ENCODE data around the gene RPL36AL. TPM values are rescaled to one million over a fixed set of nuclear protein-coding genes. Genes with fewer than 3 reads are reported as not detected.
"Not testable (repeated sequence)": the region's sequence is repeated elsewhere in the genome, so short reads cannot be mapped to it uniquely, and the experiment has no call there.

The RPL36AL gene
- total RNA-seq, 3 donors from 2014 or later (not counting 1 experiment from before 2014, with no cell fraction given), result 126 to 166 (median 150) TPM

DNA sequence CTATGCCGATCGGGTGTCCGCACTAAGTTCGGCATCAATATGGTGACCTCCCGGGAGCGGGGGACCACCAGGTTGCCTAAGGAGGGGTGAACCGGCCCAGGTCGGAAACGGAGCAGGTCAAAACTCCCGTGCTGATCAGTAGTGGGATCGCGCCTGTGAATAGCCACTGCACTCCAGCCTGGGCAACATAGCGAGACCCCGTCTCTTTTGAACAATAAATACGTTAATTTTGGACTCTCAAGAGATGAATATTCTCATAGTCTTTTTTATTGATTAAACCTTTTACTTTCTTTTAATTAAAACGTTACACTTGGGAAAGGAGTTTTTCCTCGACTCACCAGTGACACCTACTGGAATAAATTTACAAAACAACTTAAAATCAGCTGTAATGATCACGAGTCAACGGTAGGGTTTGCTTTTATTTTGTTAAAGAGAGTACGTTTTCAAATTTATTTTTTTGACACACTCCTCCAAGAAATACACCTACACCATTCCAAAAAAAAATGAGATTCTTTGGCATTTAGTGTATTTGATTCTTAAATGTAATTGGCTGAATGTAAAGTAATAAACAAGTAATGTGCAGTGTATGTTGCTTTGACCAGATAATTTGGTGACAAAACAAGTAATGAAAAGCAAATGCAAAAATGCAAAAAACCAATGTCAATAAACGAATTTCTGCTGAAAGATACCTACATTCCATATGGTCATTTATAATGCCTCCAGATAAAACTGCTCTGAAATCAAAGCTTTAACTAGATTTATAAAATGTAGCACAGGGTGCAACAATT is 33.6 kb downstream of the RPL36AL start:
- Histone ChIP-seq H3K36me3 (ENCODE audit: control insufficient read depth, insufficient read depth, low read length) (peaks cover 26% of the 10 kb centered on the region), H3K9me3 (ENCODE audit: control insufficient read depth, insufficient read depth, low read length) (no peaks in the 10 kb centered on the region), H3K4me3 (ENCODE audit: low read length) (peak overlapping the region; percentile 87), H3K4me1 (ENCODE audit: control insufficient read depth, insufficient read depth, low read length) (peaks cover 19% of the 10 kb centered on the region), H3K27me3 (ENCODE audit: control insufficient read depth, insufficient read depth, low read length) (no peaks in the 10 kb centered on the region), H3K27ac (ENCODE audit: low read length) (peak overlapping the region; percentile 96)
- H3K9me3 Mint-ChIP-seq, result no peaks in the 10 kb centered on the region
- peaks cover 36 to 45% of the 10 kb centered on the region in 2 donors for H3K4me1 Mint-ChIP-seq
- no peaks in the 10 kb centered on the region for H3K36me3 Mint-ChIP-seq
- ATAC-seq, result peak; percentile 43 to 69 (median 47)
- TF ChIP-seq, protein P1, sequence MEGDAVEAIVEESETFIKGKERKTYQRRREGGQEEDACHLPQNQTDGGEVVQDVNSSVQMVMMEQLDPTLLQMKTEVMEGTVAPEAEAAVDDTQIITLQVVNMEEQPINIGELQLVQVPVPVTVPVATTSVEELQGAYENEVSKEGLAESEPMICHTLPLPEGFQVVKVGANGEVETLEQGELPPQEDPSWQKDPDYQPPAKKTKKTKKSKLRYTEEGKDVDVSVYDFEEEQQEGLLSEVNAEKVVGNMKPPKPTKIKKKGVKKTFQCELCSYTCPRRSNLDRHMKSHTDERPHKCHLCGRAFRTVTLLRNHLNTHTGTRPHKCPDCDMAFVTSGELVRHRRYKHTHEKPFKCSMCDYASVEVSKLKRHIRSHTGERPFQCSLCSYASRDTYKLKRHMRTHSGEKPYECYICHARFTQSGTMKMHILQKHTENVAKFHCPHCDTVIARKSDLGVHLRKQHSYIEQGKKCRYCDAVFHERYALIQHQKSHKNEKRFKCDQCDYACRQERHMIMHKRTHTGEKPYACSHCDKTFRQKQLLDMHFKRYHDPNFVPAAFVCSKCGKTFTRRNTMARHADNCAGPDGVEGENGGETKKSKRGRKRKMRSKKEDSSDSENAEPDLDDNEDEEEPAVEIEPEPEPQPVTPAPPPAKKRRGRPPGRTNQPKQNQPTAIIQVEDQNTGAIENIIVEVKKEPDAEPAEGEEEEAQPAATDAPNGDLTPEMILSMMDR (IDR thresholded peaks at IDR 0.05), result peak; percentile 100
- peak; percentile 39 to 87 for DNase-seq
- H3K27ac Mint-ChIP-seq, result peak overlapping the region; percentile 98 to 99
- intact Hi-C loops (cut with micrococcal nuclease), result loop anchor here (1.0 to 10.0 kb wide), 4 partner anchors 11 to 778 kb away; partner anchors contain the start of genes LRR1, MGAT2 and RPL36AL
- peak overlapping the region; percentile 98 for H3K4me3 Mint-ChIP-seq
- 8% methylated on average over 5 of the region's 21 CpGs for WGBS (ENCODE audit: insufficient coverage)
- H3K27me3 Mint-ChIP-seq (ENCODE audit: low read depth in 2 of 2), result no peaks in the 10 kb centered on the region

DNA sequence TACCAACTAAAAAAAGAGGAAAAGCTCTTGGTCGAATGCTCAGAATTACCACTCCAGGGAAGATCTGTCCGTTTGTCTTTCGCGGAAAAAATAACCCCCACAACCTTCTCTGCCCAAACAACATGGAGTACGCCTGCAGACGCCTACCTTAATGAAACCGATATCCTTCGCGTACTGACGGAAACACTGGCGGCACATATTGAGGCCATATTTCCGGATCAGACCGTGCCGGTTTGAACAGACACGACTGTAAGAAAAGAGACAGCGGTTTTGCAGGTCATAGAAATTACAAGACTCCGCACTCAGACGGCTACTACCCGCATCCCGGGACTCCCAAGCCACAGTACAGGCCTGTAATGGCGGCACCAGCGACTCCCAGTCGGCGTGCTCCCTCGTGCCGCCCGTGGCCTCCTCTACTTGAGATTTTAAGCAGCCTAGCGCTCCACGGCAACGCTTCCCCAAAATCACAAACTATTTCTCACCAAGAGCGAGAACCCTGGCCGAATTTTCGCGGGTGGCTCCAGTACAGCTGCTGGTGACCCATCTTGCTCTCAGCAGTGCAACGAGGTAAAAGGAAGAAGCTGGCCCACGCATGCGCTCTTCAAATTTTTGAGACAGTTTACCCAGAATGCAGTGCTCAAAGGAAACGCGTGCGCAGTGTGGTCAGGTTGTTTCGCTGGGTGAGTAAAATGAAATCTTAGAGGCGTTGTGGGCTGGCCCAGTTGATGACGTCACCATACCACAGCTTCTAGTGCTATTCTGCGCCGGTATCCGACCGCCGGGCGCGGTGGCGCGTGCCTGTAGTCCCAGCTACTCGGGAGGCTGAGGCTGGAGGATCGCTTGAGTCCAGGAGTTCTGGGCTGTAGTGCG is 34.4 kb downstream of the RPL36AL start, which contains the start of gene RPS29:
Gene RPS29, minus strand, starts transcription at position 578 of the 870 bp plus-strand sequence. Its CDS starts 34 bp downstream, at position 544.
- under 1% methylated on average over 43 of the region's 55 CpGs for WGBS (ENCODE audit: insufficient coverage)
- Mint-ChIP-seq H3K4me1 (peaks cover 44 to 54% of the 10 kb centered on the region in 2 donors), H3K4me3 (peak within 1 kb of the TSS; percentile 98)

DNA sequence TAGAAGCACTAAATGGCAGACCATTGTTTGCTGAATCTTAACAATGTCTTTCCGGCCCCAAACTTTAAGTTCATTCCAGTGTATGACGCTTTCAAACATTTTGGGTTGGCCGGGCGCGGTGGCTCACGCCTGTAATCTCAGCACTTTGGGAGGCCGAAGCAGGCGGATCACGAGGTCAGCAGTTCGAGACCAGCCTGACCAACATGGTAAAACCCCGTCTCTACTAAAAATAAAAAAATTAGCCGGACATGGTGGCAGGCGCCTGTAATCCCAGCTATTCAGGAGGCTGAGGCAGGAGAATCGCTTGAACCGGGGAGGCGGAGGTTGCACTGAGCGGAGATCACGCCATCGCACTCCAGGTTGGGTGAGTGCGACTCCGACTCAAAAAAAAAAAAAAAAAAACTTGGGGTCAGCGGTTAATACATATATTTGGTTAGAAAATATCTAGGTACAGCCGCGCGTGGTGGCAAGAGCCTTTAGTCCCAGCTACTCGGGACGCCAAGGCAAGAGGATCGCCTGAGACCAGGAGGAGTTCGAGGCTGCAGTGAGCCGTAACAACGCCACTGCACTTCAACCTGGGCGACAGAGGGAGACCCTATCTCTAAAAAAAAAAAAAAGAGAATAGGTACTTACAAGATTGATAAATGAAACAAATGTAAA is 35.3 kb downstream of the RPL36AL start:
- Histone ChIP-seq H3K36me3 (ENCODE audit: control insufficient read depth, insufficient read depth, low read length) (peaks cover 26% of the 10 kb centered on the region), H3K4me3 (ENCODE audit: low read length) (peak overlapping the region; percentile 87), H3K27ac (ENCODE audit: low read length) (peak overlapping the region; percentile 96), H3K4me1 (ENCODE audit: control insufficient read depth, insufficient read depth, low read length) (peaks cover 19% of the 10 kb centered on the region)
- H3K9me3 Mint-ChIP-seq; H3K9me3 ChIP-seq (ENCODE audit: control insufficient read depth, insufficient read depth, low read length); ATAC-seq; H3K27me3 Mint-ChIP-seq (ENCODE audit: low read depth in 2 of 2); H3K36me3 Mint-ChIP-seq; H3K27me3 ChIP-seq (ENCODE audit: control insufficient read depth, insufficient read depth, low read length): not testable (repeated sequence)
- Mint-ChIP-seq H3K27ac (peak overlapping the region; percentile 98 to 99), H3K4me1 (peaks cover 48 to 58% of the 10 kb centered on the region in 2 donors), H3K4me3 (peak overlapping the region; percentile 98)
- peak in 1 of 2 donors; percentile 37 for DNase-seq
- 20% methylated on average over 28 of the region's 32 CpGs for WGBS (ENCODE audit: insufficient coverage)
- intact Hi-C loops (cut with micrococcal nuclease), result loop anchor here (10.0 kb wide), 1 partner anchor 780 kb away; no protein-coding TSS in a partner anchor

More for the DNA sequence above, 34.4 kb downstream of the RPL36AL start, which contains the start of gene RPS29:
- peak; percentile 100 for DNase-seq
- ATAC-seq, result peak; percentile 83 to 95 (median 85)
- peak within 1 kb of the TSS; percentile 98 to 99 for H3K27ac Mint-ChIP-seq
- Histone ChIP-seq H3K27ac (ENCODE audit: low read length) (peak within 1 kb of the TSS; percentile 96), H3K4me3 (ENCODE audit: low read length) (peak within 1 kb of the TSS; percentile 87), H3K27me3 (ENCODE audit: control insufficient read depth, insufficient read depth, low read length) (no peaks in the 10 kb centered on the region), H3K9me3 (ENCODE audit: control insufficient read depth, insufficient read depth, low read length) (no peaks in the 10 kb centered on the region), H3K36me3 (ENCODE audit: control insufficient read depth, insufficient read depth, low read length) (peaks cover 26% of the 10 kb centered on the region), H3K4me1 (ENCODE audit: control insufficient read depth, insufficient read depth, low read length) (peaks cover 19% of the 10 kb centered on the region)
- H3K9me3 Mint-ChIP-seq, result no peaks in the 10 kb centered on the region
- intact Hi-C loops (cut with micrococcal nuclease), result loop anchor here (1.0 to 10.0 kb wide), 4 partner anchors 12 to 779 kb away; partner anchors contain the start of genes LRR1, MGAT2 and RPL36AL
- H3K36me3 Mint-ChIP-seq, result no peaks in the 10 kb centered on the region
- H3K27me3 Mint-ChIP-seq (ENCODE audit: low read depth in 2 of 2), result no peaks in the 10 kb centered on the region
- TF ChIP-seq, protein P1 (IDR thresholded peaks at IDR 0.05), result no peak
